Thyroid gland (tissue), 4 donors: ENCODE measurements around the gene ACER1.

Source experiments
- POLR2A ChIP-seq, 2 donors: fragments of 450-650 bp; IDR thresholded peaks; one replicate each; pipeline ENCODE4 v1.6.1; 2017; ENCODE audit warnings: antibody characterized with exemption in 2 of 2, mild to moderate bottlenecking in 2 of 2, moderate library complexity in 1 of 2
- TF ChIP-seq, protein P1 (sequence below), 6 experiments: fragments of 200-600 bp in 3 of 6; fragments of 450-650 bp in 3 of 6; sonication (generic) in 3 of 6; IDR thresholded peaks; one replicate each; pipeline ENCODE4 v1.5.1; 2016 to 2019; ENCODE audit warnings: antibody characterized with exemption in 6 of 6, mild to moderate bottlenecking in 2 of 6, inconsistent platforms in 1 of 6, moderate library complexity in 1 of 6

GRCh38 chr19:6373813-6374108 lies 40.3 kb upstream of the ACER1 start:
- TF ChIP-seq, protein P1, sequence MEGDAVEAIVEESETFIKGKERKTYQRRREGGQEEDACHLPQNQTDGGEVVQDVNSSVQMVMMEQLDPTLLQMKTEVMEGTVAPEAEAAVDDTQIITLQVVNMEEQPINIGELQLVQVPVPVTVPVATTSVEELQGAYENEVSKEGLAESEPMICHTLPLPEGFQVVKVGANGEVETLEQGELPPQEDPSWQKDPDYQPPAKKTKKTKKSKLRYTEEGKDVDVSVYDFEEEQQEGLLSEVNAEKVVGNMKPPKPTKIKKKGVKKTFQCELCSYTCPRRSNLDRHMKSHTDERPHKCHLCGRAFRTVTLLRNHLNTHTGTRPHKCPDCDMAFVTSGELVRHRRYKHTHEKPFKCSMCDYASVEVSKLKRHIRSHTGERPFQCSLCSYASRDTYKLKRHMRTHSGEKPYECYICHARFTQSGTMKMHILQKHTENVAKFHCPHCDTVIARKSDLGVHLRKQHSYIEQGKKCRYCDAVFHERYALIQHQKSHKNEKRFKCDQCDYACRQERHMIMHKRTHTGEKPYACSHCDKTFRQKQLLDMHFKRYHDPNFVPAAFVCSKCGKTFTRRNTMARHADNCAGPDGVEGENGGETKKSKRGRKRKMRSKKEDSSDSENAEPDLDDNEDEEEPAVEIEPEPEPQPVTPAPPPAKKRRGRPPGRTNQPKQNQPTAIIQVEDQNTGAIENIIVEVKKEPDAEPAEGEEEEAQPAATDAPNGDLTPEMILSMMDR (IDR thresholded peaks at IDR 0.05) = no peak
- TF ChIP-seq POLR2A (IDR thresholded peaks at IDR 0.05) = no peak
